ENCODE data around the gene ZNF341. TPM values are rescaled to one million over a fixed set of nuclear protein-coding genes. Genes with fewer than 3 reads are reported as not detected.

The ZNF341 gene
- total RNA-seq, 1 donor = 1.1 TPM

GRCh38 chr20:33788351-33789049 lies 56.7 kb downstream of the ZNF341 start:
- Histone ChIP-seq H3K27me3 (ENCODE audit: insufficient read depth, low read length) (no peaks in the 10 kb centered on the region), H3K4me2 (ENCODE audit: insufficient read depth, low read length) (no peak overlapping the region), H3K79me2 (ENCODE audit: insufficient read depth, low read length) (no peaks in the 10 kb centered on the region), H3K9me3 (ENCODE audit: low read depth, low read length) (no peaks in the 10 kb centered on the region), H4K20me1 (ENCODE audit: insufficient read depth, low read length) (peaks cover 2% of the 10 kb centered on the region), H3K36me3 (ENCODE audit: insufficient read depth, low read length) (no peaks in the 10 kb centered on the region), H3K4me3 (ENCODE audit: insufficient read depth, low read length) (no peak overlapping the region), H3K27ac (ENCODE audit: low read depth, low read length) (no peak overlapping the region), H2AFZ (ENCODE audit: low read length) (no peak overlapping the region), H3K4me1 (ENCODE audit: insufficient read depth, low read length) (peaks cover 8% of the 10 kb centered on the region)
- TF ChIP-seq, protein P1, sequence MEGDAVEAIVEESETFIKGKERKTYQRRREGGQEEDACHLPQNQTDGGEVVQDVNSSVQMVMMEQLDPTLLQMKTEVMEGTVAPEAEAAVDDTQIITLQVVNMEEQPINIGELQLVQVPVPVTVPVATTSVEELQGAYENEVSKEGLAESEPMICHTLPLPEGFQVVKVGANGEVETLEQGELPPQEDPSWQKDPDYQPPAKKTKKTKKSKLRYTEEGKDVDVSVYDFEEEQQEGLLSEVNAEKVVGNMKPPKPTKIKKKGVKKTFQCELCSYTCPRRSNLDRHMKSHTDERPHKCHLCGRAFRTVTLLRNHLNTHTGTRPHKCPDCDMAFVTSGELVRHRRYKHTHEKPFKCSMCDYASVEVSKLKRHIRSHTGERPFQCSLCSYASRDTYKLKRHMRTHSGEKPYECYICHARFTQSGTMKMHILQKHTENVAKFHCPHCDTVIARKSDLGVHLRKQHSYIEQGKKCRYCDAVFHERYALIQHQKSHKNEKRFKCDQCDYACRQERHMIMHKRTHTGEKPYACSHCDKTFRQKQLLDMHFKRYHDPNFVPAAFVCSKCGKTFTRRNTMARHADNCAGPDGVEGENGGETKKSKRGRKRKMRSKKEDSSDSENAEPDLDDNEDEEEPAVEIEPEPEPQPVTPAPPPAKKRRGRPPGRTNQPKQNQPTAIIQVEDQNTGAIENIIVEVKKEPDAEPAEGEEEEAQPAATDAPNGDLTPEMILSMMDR (IDR thresholded peaks at IDR 0.05; ENCODE audit: extremely low read depth, low read depth, low read length) = no peak
- peak; percentile 47 for DNase-seq (ENCODE audit: insufficient read length, low spot score, missing footprints)

GRCh38 chr20:33789109-33789857 lies 57.5 kb downstream of the ZNF341 start:
- peak; percentile 97 for DNase-seq (ENCODE audit: insufficient read length, low spot score, missing footprints)
- Histone ChIP-seq H3K4me3 (ENCODE audit: insufficient read depth, low read length) (no peak overlapping the region), H3K4me1 (ENCODE audit: insufficient read depth, low read length) (peaks cover 8% of the 10 kb centered on the region), H3K27ac (ENCODE audit: low read depth, low read length) (peak overlapping the region; percentile 67), H4K20me1 (ENCODE audit: insufficient read depth, low read length) (peaks cover 2% of the 10 kb centered on the region), H3K9me3 (ENCODE audit: low read depth, low read length) (no peaks in the 10 kb centered on the region), H3K27me3 (ENCODE audit: insufficient read depth, low read length) (no peaks in the 10 kb centered on the region), H3K4me2 (ENCODE audit: insufficient read depth, low read length) (peak overlapping the region; percentile 15), H3K36me3 (ENCODE audit: insufficient read depth, low read length) (no peaks in the 10 kb centered on the region), H3K79me2 (ENCODE audit: insufficient read depth, low read length) (no peaks in the 10 kb centered on the region), H2AFZ (ENCODE audit: low read length) (peak overlapping the region; percentile 86)
- TF ChIP-seq, protein P1 (IDR thresholded peaks at IDR 0.05; ENCODE audit: extremely low read depth, low read depth, low read length) = no peak

GRCh38 chr20:33789858-33790182 lies 58.0 kb downstream of the ZNF341 start:
- Histone ChIP-seq H3K27ac (ENCODE audit: low read depth, low read length) (no peak overlapping the region), H3K9me3 (ENCODE audit: low read depth, low read length) (no peaks in the 10 kb centered on the region), H3K4me3 (ENCODE audit: insufficient read depth, low read length) (no peak overlapping the region), H3K79me2 (ENCODE audit: insufficient read depth, low read length) (no peaks in the 10 kb centered on the region), H4K20me1 (ENCODE audit: insufficient read depth, low read length) (peaks cover 2% of the 10 kb centered on the region), H3K4me1 (ENCODE audit: insufficient read depth, low read length) (peaks cover 8% of the 10 kb centered on the region), H3K27me3 (ENCODE audit: insufficient read depth, low read length) (no peaks in the 10 kb centered on the region), H3K4me2 (ENCODE audit: insufficient read depth, low read length) (peak overlapping the region; percentile 15), H2AFZ (ENCODE audit: low read length) (no peak overlapping the region), H3K36me3 (ENCODE audit: insufficient read depth, low read length) (no peaks in the 10 kb centered on the region)
- TF ChIP-seq, protein P1 (IDR thresholded peaks at IDR 0.05; ENCODE audit: extremely low read depth, low read depth, low read length) = no peak
- no peak for DNase-seq (ENCODE audit: insufficient read length, low spot score, missing footprints)

- TF ChIP-seq, protein P1 (IDR thresholded peaks at IDR 0.05; ENCODE audit: extremely low read depth, low read depth, low read length) = no peak
- no peaks in the 10 kb centered on the region for H3K9me3 ChIP-seq (ENCODE audit: low read depth, low read length)
Observed at GRCh38 chr20:33790566-33790965, 58.8 kb downstream of the ZNF341 start.

More at GRCh38 chr20:33790566-33790965, 58.8 kb downstream of the ZNF341 start:
- no peaks in the 10 kb centered on the region for H3K36me3 ChIP-seq (ENCODE audit: insufficient read depth, low read length)
- H3K27ac ChIP-seq (ENCODE audit: low read depth, low read length) = no peak overlapping the region
- peak; percentile 23 for DNase-seq (ENCODE audit: insufficient read length, low spot score, missing footprints)
- no peaks in the 10 kb centered on the region for H3K27me3 ChIP-seq (ENCODE audit: insufficient read depth, low read length)
- no peak overlapping the region for H3K4me2 ChIP-seq (ENCODE audit: insufficient read depth, low read length)
- peaks cover 2% of the 10 kb centered on the region for H4K20me1 ChIP-seq (ENCODE audit: insufficient read depth, low read length)
- no peaks in the 10 kb centered on the region for H3K79me2 ChIP-seq (ENCODE audit: insufficient read depth, low read length)
- peaks cover 8% of the 10 kb centered on the region for H3K4me1 ChIP-seq (ENCODE audit: insufficient read depth, low read length)
- no peak overlapping the region for H3K4me3 ChIP-seq (ENCODE audit: insufficient read depth, low read length)
- H2AFZ ChIP-seq (ENCODE audit: low read length) = no peak overlapping the region
